Measurements from ENCODE around the gene CEP44. TPM values are rescaled to one million over a fixed set of nuclear protein-coding genes. Genes with fewer than 3 reads are reported as not detected.

Gene CEP44
- total and polyA plus RNA-seq, 4 donors: 2.4 to 19.0 (median 12.0) TPM

DNA sequence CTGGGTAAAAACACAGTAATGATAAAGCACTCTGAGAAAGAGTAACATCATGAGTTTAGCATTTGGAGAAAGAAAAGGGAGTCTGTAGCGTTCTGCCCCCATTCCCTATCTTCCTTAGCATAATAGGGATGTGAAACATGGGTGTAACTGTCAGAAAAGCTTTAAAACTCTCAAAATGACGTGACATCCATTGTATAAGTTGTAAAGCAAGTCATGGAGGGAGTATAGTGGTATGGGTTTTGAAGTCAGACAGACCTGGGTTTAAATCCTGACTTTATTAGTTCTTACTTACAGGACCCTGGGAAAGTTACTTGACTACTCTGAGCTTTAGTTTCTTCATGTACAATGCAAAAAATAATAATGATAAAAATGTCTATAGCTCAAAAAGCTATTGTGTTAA, 17.3 kb upstream of the CEP44 start:
- Histone ChIP-seq H3K4me3 (ENCODE audit: low read length in 2 of 2) (no peak overlapping the region), H3K27ac (ENCODE audit: low read depth in 1 of 2, low read length in 2 of 2) (no peak overlapping the region), H3K36me3 (ENCODE audit: control insufficient read depth in 1 of 2, insufficient read depth in 2 of 2, low read length in 1 of 2) (no peaks in the 10 kb centered on the region), H3K4me1 (ENCODE audit: control insufficient read depth in 1 of 2, insufficient read depth in 2 of 2, low read length in 2 of 2) (no peaks in the 10 kb centered on the region), H3K9me3 (ENCODE audit: control insufficient read depth, low read length) (no peaks in the 10 kb centered on the region), H3K27me3 (ENCODE audit: control insufficient read depth in 1 of 2, insufficient read depth in 2 of 2, low read length in 1 of 2) (no peaks in the 10 kb centered on the region)
- DNase-seq: no peak
- WGBS, 2 donors: 87 to 92% methylated on average over 2 of the region's 2 CpGs
- ATAC-seq (ENCODE audit: low FRiP score): no peak
- intact Hi-C loops (cut with DNase I): no loop called here

GRCh38 chr4:174273930-174274329, 9.8 kb upstream of the CEP44 start:
- no peaks in the 10 kb centered on the region for H3K4me1 ChIP-seq (ENCODE audit: control insufficient read depth in 1 of 2, insufficient read depth in 2 of 2, low read length in 2 of 2)
- DNase-seq (no peak), ATAC-seq (ENCODE audit: low FRiP score) (no peak)
- H3K36me3 ChIP-seq (ENCODE audit: control insufficient read depth in 1 of 2, insufficient read depth in 2 of 2, low read length in 1 of 2): no peaks in the 10 kb centered on the region
- H3K27ac ChIP-seq (ENCODE audit: low read depth in 1 of 2, low read length in 2 of 2): no peak overlapping the region
- H3K4me3 ChIP-seq (ENCODE audit: low read length in 2 of 2): no peak overlapping the region
- intact Hi-C loops (cut with DNase I): no loop called here
- H3K27me3 ChIP-seq (ENCODE audit: control insufficient read depth in 1 of 2, insufficient read depth in 2 of 2, low read length in 1 of 2): no peaks in the 10 kb centered on the region
- H3K9me3 ChIP-seq (ENCODE audit: control insufficient read depth, low read length): no peaks in the 10 kb centered on the region
- WGBS, 2 donors: 76 to 79% methylated on average over 5 of the region's 5 CpGs

- no peaks in the 10 kb centered on the region for H3K27me3 ChIP-seq (ENCODE audit: control insufficient read depth in 1 of 2, insufficient read depth in 2 of 2, low read length in 1 of 2)
- intact Hi-C loops (cut with DNase I): no loop called here
- ATAC-seq (ENCODE audit: low FRiP score): no peak
- no peaks in the 10 kb centered on the region for H3K9me3 ChIP-seq (ENCODE audit: control insufficient read depth, low read length)
- DNase-seq: no peak
- H3K4me1 ChIP-seq (ENCODE audit: control insufficient read depth in 1 of 2, insufficient read depth in 2 of 2, low read length in 2 of 2): no peaks in the 10 kb centered on the region
- H3K4me3 ChIP-seq (ENCODE audit: low read length in 2 of 2): no peak overlapping the region
- no peaks in the 10 kb centered on the region for H3K36me3 ChIP-seq (ENCODE audit: control insufficient read depth in 1 of 2, insufficient read depth in 2 of 2, low read length in 1 of 2)
- 87 to 89% methylated on average over 3 of the region's 3 CpGs for WGBS, 2 donors
- no peak overlapping the region for H3K27ac ChIP-seq (ENCODE audit: low read depth in 1 of 2, low read length in 2 of 2)
These were observed 9.3 kb upstream of the CEP44 start for GRCh38 chr4:174274436-174274835.

GRCh38 chr4:174275101-174275500, 8.6 kb upstream of the CEP44 start:
- intact Hi-C loops (cut with DNase I): no loop called here
- 89 to 91% methylated on average over 3 of the region's 3 CpGs for WGBS, 2 donors
- ATAC-seq (ENCODE audit: low FRiP score): no peak
- Histone ChIP-seq H3K9me3 (ENCODE audit: control insufficient read depth, low read length) (no peaks in the 10 kb centered on the region), H3K36me3 (ENCODE audit: control insufficient read depth in 1 of 2, insufficient read depth in 2 of 2, low read length in 1 of 2) (no peaks in the 10 kb centered on the region), H3K4me3 (ENCODE audit: low read length in 2 of 2) (no peak overlapping the region), H3K27me3 (ENCODE audit: control insufficient read depth in 1 of 2, insufficient read depth in 2 of 2, low read length in 1 of 2) (no peaks in the 10 kb centered on the region), H3K4me1 (ENCODE audit: control insufficient read depth in 1 of 2, insufficient read depth in 2 of 2, low read length in 2 of 2) (no peaks in the 10 kb centered on the region), H3K27ac (ENCODE audit: low read depth in 1 of 2, low read length in 2 of 2) (no peak overlapping the region)
- DNase-seq: no peak

DNA sequence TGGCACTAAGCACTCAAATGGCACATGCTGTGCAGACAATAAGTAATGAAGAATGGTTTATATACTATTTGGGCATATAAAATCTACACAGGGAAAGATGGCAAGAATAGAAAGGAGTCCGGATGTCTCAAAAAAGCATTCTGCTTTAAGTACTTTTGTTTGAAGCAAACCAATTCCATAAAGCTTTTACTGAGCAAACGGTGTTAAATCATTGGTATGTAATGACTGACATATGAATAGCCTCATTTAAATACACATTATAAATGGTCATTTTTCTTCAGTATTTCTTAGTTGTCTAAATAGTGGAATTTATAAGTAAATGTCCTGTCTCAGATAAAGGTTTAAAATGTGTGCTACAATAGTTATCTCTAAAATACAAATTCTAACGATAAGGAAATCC, 6.3 kb upstream of the CEP44 start:
- H3K4me1 ChIP-seq (ENCODE audit: control insufficient read depth in 1 of 2, insufficient read depth in 2 of 2, low read length in 2 of 2): no peaks in the 10 kb centered on the region
- WGBS, 2 donors: 50 to 55% methylated on average over 3 of the region's 3 CpGs
- H3K4me3 ChIP-seq (ENCODE audit: low read length in 2 of 2): no peak overlapping the region
- intact Hi-C loops (cut with DNase I): no loop called here
- no peaks in the 10 kb centered on the region for H3K36me3 ChIP-seq (ENCODE audit: control insufficient read depth in 1 of 2, insufficient read depth in 2 of 2, low read length in 1 of 2)
- no peak overlapping the region for H3K27ac ChIP-seq (ENCODE audit: low read depth in 1 of 2, low read length in 2 of 2)
- no peaks in the 10 kb centered on the region for H3K27me3 ChIP-seq (ENCODE audit: control insufficient read depth in 1 of 2, insufficient read depth in 2 of 2, low read length in 1 of 2)
- no peaks in the 10 kb centered on the region for H3K9me3 ChIP-seq (ENCODE audit: control insufficient read depth, low read length)
- DNase-seq: no peak
- no peak for ATAC-seq (ENCODE audit: low FRiP score)

GRCh38 chr4:174278467-174278866, 5.2 kb upstream of the CEP44 start:
- Histone ChIP-seq H3K4me3 (ENCODE audit: low read length in 2 of 2) (no peak overlapping the region), H3K36me3 (ENCODE audit: control insufficient read depth in 1 of 2, insufficient read depth in 2 of 2, low read length in 1 of 2) (no peaks in the 10 kb centered on the region), H3K4me1 (ENCODE audit: control insufficient read depth in 1 of 2, insufficient read depth in 2 of 2, low read length in 2 of 2) (no peaks in the 10 kb centered on the region), H3K27me3 (ENCODE audit: control insufficient read depth in 1 of 2, insufficient read depth in 2 of 2, low read length in 1 of 2) (no peaks in the 10 kb centered on the region), H3K27ac (ENCODE audit: low read depth in 1 of 2, low read length in 2 of 2) (no peak overlapping the region), H3K9me3 (ENCODE audit: control insufficient read depth, low read length) (no peaks in the 10 kb centered on the region)
- intact Hi-C loops (cut with DNase I): no loop called here
- ATAC-seq (ENCODE audit: low FRiP score) (no peak), DNase-seq (no peak)

GRCh38 chr4:174279433-174280155, 4.1 kb upstream of the CEP44 start:
- WGBS, 2 donors: 87 to 90% methylated on average over 3 of the region's 3 CpGs
- DNase-seq: no peak
- Histone ChIP-seq H3K27ac (ENCODE audit: low read depth in 1 of 2, low read length in 2 of 2) (no peak overlapping the region), H3K4me3 (ENCODE audit: low read length in 2 of 2) (no peak overlapping the region), H3K27me3 (ENCODE audit: control insufficient read depth in 1 of 2, insufficient read depth in 2 of 2, low read length in 1 of 2) (no peaks in the 10 kb centered on the region), H3K4me1 (ENCODE audit: control insufficient read depth in 1 of 2, insufficient read depth in 2 of 2, low read length in 2 of 2) (no peaks in the 10 kb centered on the region), H3K36me3 (ENCODE audit: control insufficient read depth in 1 of 2, insufficient read depth in 2 of 2, low read length in 1 of 2) (no peaks in the 10 kb centered on the region), H3K9me3 (ENCODE audit: control insufficient read depth, low read length) (no peaks in the 10 kb centered on the region)
- ATAC-seq (ENCODE audit: low FRiP score): no peak
- intact Hi-C loops (cut with DNase I): no loop called here

GRCh38 chr4:174281182-174281737, 2.5 kb upstream of the CEP44 start:
- Histone ChIP-seq H3K36me3 (ENCODE audit: control insufficient read depth in 1 of 2, insufficient read depth in 2 of 2, low read length in 1 of 2) (no peaks in the 10 kb centered on the region), H3K27ac (ENCODE audit: low read depth in 1 of 2, low read length in 2 of 2) (no peak overlapping the region), H3K4me1 (ENCODE audit: control insufficient read depth in 1 of 2, insufficient read depth in 2 of 2, low read length in 2 of 2) (peaks cover 0 to 2% of the 10 kb centered on the region in 2 donors), H3K4me3 (ENCODE audit: low read length in 2 of 2) (no peak overlapping the region), H3K9me3 (ENCODE audit: control insufficient read depth, low read length) (no peaks in the 10 kb centered on the region), H3K27me3 (ENCODE audit: control insufficient read depth in 1 of 2, insufficient read depth in 2 of 2, low read length in 1 of 2) (no peaks in the 10 kb centered on the region)
- no peak for ATAC-seq (ENCODE audit: low FRiP score)
- intact Hi-C loops (cut with DNase I): no loop called here
- no peak for DNase-seq
- 69 to 71% methylated on average over 5 of the region's 5 CpGs for whole genome bisulfite sequencing, 2 donors

- Histone ChIP-seq H3K27ac (ENCODE audit: low read depth in 1 of 2, low read length in 2 of 2) (no peak overlapping the region), H3K9me3 (ENCODE audit: control insufficient read depth, low read length) (no peaks in the 10 kb centered on the region), H3K36me3 (ENCODE audit: control insufficient read depth in 1 of 2, insufficient read depth in 2 of 2, low read length in 1 of 2) (no peaks in the 10 kb centered on the region), H3K4me3 (ENCODE audit: low read length in 2 of 2) (no peak overlapping the region), H3K27me3 (ENCODE audit: control insufficient read depth in 1 of 2, insufficient read depth in 2 of 2, low read length in 1 of 2) (no peaks in the 10 kb centered on the region), H3K4me1 (ENCODE audit: control insufficient read depth in 1 of 2, insufficient read depth in 2 of 2, low read length in 2 of 2) (peaks cover 0 to 2% of the 10 kb centered on the region in 2 donors)
- ATAC-seq (ENCODE audit: low FRiP score) (no peak), DNase-seq (no peak)
- intact Hi-C loops (cut with DNase I): no loop called here
These were observed 1.8 kb upstream of the CEP44 start for GRCh38 chr4:174281901-174282300.

Data from aorta (tissue), 5 donors.